SK-N-MC (cell line): Measurements from ENCODE around the gene EGFL8.

Source experiments
- EZH2 ChIP-seq: fragments of 200-600 bp; sonication (generic); IDR thresholded peaks from one replicate; pipeline ENCODE4 v1.6.1; 2017; ENCODE audit warnings: antibody characterized with exemption
- POLR2AphosphoS5 ChIP-seq: IDR thresholded peaks from 2 replicates; pipeline ENCODE4 v1.6.1; 2012; ENCODE audit warnings: mild to moderate bottlenecking, low read depth, low read length, borderline replicate concordance

DNA sequence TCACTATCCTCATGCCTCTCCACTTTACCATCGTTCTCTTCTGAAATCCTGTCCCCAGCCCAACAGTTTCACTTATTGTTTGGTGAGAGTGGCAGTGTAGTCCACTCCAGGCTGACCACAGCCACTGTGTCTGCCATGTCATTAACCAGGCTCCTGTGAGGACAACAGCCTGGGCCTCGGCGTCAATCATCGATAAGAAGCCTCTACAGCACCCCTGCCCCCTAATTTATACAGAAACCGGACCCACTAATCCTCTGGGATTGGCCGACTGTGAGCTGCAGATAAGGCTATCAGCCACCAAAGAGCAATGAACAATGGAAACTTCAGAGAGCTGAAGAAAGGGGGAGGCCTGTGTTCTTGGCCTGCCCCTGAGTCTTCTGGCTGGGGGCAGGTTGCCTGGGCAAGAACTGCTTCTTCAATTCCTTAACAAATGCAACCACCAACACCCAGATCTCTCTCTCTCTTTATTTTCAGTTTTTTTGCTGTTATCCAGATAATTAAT lies 3.4 kb downstream of the EGFL8 start:
- TF ChIP-seq POLR2AphosphoS5 (no peak), EZH2 (no peak)
